GM19467 (cell line): Measurements from ENCODE around the gene OSBPL8.
A peak's percentile ranks its signal among the peaks of the same experiment; 100 is the strongest.

ENCODE experiments used
- ATAC-seq: cut with Tn5 transposase; IDR thresholded peaks from one replicate; pipeline ENCODE4 v1.9.1; 2021; ENCODE audit warnings: mild to moderate bottlenecking, moderate library complexity; ENCODE audit not compliant: unreplicated experiment

OSBPL8 gene, protein sequence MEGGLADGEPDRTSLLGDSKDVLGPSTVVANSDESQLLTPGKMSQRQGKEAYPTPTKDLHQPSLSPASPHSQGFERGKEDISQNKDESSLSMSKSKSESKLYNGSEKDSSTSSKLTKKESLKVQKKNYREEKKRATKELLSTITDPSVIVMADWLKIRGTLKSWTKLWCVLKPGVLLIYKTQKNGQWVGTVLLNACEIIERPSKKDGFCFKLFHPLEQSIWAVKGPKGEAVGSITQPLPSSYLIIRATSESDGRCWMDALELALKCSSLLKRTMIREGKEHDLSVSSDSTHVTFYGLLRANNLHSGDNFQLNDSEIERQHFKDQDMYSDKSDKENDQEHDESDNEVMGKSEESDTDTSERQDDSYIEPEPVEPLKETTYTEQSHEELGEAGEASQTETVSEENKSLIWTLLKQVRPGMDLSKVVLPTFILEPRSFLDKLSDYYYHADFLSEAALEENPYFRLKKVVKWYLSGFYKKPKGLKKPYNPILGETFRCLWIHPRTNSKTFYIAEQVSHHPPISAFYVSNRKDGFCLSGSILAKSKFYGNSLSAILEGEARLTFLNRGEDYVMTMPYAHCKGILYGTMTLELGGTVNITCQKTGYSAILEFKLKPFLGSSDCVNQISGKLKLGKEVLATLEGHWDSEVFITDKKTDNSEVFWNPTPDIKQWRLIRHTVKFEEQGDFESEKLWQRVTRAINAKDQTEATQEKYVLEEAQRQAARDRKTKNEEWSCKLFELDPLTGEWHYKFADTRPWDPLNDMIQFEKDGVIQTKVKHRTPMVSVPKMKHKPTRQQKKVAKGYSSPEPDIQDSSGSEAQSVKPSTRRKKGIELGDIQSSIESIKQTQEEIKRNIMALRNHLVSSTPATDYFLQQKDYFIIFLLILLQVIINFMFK

DNA sequence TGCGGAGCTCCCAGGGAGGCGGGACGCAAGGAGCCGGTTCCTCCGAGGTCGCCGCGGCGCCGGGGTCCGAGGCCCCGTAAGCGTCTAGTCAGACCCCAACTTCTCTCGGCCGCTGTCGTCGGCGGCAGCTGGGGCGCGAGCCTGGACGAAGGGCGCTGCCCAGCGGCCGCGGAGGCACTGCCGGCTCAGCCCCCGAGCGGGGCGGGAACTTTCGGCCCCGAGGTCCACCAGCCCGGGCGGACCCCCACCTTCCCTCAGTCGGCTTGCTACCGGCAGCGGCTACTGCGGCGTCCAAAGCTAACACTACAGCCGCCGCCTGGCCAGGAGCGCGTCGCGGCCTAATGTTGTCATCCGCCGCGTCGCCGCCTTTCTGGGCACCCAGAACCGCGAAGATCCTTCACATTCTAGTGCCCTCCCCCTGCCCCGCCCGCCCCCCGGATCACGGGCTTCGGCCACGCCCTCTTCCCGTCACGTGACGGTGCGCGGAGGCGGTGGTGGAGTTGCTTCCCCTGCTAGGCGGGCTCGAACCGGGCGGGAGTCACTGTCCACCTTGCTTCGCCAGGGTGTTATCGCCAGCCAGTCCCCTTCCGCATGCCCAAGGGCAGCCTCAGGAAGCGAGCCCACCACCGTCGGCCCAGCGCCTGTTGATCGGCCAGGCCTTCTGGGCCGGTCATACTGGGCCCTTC lies at the start of gene OSBPL8:
Gene OSBPL8 (minus strand): TSS at position 372 of the 686 bp plus-strand sequence. CDS start 72,220 bp downstream, outside the sequence.
- peak; percentile 81 for ATAC-seq

DNA sequence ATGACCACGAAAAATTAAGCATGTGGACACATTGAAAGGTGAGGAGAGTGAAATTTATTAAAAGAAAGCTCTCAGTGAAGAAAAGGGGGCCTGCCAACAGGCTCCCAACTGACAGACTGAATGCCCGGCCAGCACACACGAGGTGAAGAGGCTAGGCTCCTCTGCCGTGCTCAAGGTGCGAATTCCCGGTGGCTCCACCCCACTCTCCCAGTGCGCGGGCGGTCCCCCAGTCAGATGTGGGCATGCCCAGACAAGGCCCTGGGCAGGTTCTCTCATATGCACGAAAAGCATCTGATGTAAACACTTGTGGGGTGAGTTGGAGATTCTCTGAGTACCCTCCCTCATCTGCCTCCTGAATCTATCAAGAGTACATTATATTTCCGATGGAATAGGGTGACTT lies 48.5 kb upstream of the OSBPL8 start:
- no peak for ATAC-seq

DNA sequence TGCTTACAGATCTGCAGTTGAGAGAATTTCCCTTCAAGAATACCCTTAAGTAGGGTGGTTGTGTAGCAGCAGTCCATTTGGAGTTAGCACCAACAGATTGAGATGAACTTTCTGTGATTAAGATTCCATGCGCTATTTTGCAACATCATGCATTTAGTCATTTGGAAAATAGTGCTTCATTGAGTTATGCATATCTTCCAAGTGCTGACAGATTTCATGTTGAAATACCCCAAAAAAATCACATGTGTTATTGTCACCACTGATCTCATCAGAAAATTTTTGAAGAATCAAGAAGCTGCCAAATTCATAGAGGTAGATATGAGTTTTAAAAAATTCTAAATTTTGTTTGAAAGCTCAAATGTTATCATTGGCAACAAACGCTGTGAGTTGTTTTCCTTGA lies 35.5 kb upstream of the OSBPL8 start:
- no peak for ATAC-seq

DNA sequence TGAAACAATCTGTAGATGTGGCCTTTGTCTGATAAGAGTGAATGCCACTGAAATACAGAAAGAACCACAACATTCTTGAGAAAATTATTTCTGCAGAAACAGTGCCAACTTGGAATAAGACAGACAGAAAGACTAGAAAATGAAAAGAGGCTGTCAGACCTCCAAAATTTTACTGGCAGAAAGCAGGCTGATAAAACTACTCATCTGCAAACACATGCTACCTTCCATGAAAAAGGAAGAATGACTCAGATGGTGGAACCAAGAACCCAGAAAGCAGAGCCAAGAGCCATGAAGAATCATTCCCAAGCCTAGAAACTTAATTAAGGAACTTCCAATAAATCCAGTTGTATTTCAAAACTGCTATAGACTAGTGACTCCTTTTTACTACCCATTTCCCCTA lies 31.9 kb upstream of the OSBPL8 start:
- ATAC-seq, result no peak

DNA sequence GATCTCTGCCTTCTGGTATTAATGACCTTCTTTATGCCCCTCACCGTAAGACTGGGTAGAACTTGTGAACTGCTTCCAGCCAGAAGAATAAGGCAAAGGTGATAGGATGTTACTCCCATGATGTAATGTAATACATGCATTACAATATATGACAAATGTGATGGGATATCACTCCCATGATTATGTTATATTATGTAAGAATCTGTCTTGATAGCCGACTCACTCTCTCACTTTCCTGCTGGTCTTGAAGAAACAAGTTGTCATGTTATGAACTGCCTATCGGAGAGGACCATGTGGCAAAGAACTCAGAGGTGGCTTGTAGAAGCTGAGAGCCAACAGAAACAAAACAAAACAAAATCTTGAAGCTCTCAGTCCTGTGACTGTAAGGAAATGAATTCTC lies 30.6 kb upstream of the OSBPL8 start:
- ATAC-seq, result no peak

DNA sequence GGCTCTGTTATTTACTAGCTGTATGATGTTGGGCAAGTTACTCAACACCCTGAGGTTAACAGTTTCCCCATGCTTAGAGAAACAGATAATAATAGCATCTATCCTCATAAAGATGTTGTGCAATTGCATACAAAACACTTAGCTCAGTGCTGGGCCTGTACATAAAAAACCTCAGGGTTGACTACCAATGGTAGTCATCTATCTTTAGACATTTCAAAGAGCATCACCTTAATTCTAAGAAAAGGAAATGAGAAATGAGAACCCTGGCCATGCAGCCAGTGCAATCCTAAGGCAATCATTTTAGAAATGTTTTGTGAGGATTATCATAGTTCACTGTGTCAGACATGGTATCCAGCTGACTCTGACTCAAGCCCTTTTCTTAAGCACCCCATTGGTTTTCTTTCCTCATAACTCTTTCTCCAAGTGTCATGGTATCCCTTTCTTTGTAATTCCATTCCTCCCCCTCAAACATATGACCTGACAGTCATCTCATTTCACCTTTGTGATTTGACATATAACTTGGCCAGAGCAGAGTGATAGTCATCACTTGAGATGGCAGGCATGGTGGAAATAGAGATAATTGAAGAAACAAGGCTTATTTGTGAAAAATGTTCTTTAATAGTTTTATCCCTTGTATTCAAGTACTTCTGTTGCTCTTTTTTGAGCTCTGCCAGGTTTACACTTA lies 29.5 kb upstream of the OSBPL8 start:
- no peak for ATAC-seq

DNA sequence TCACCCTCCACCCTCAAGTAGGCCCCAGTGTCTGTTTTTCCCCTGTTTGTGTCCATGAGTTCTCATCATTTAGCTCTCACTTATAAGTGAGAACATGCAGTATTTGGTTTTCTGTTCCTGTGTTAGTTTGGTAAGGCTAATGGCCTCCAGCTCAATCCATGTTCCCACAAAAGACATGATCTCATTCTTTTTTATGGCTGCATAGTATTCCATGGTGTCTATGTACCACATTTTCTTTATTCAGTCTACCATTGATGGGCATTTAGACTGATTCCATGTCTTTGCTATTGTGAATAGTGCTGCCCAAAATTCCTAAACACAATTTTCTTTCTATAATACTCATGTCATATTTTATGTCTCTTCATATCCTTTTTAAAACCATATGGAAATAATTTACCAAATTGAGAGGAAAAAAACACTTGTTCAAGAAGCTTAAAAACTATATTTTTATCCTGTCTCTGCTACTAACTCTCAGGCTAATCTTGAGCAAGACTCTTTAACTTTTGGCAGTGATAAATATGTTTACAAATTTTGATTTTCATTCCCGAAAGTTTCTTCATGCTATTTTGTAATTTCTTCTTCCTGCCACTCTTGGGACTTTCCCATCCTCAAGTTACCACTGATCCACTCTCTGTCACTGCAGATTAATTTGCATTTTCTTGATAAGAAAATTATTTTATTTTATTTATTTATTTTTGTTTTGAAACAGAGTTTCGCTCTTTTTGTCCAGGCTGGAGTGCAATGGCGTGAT lies 28.0 kb upstream of the OSBPL8 start:
- ATAC-seq, result no peak

DNA sequence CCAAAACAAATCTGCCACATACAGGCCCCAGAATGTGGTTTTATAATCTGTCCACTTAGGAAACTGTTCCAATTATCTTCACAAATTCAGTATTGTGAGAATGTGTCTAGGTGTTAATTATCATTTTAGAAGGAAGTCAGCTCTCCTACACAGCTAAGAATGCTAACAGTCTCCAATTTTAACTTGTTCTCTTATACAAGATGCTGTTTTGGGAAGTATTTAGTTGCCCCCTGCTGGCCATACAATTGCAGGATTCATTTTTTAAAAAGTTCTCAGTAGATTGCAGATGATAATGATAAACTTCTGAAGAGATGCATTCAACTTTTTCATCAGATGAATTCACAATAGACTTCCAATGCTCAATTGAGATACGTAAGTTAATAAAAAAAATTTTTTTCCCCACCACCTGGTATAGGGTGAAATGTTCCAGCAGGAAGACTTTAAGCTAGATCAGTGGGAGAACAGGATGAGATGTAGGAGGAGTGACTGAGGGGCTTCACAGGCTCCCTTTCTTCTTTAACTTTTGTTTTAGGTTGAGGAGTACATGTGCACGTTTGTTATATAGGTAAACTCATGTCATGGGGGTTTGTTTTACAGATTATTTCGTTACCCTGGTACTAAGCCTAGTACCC lies 27.3 kb upstream of the OSBPL8 start:
- ATAC-seq, result no peak

DNA sequence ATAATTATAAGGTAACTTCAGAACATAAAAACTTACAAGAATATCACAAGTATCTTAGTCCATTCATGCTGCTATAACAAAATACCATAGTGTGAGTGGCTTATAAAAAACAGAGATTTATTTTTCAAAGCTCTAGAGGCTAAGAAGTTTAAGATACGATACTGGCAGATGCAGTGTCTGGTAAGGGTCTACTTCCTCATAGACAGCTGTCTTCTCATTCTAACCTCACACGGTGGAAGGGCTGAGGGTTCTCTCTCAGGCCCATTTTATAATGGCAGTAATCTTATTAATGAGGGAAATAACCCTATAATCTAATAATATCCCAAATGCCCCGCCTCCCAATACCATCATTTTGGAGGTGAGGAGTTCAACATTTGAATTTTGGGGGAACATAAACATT lies 23.7 kb upstream of the OSBPL8 start:
- no peak for ATAC-seq

DNA sequence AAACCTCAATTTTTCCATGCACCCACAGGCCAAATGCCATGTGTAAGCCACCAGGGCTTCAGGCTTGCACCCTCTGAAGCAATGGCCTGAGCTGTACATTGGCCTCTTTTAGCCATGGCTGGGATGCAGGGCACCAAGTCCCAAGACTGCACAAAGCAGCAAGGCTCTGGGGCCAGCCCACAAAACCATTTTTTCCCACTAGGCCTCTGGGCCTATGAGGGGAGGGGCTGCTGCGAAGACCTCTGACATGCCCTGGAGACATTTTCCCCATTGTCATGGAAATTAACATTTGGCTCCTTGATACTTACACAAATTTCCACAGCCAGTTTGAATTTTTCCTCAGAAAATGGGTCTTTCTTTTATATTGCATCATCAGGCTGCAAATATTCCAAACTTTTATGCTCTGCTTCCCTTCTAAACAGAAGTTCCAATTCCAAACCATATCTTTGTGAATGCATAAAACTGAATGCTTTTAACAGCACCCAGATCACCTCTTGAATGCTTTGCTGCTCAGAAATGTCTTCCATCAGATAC lies 14.3 kb upstream of the OSBPL8 start:
- ATAC-seq, result no peak

DNA sequence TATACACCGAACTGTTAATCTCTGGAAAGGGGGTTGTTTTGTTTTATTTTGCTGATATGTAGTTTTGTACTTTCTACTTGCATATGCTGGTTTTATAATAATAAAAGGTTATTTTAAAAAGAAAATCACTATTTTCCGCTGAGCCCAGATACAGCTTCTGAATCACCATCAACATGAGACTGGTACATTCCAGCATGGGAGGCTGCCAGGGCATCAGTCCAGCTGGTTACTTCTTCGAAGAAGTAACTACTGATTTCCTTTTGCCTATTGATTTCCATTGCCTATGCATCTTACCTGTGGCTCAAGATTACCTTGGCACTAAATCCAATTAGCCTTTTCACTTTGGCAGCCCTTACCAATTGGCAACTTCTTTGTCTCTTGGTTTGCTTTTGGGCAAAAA lies 11.7 kb upstream of the OSBPL8 start:
- ATAC-seq, result no peak

DNA sequence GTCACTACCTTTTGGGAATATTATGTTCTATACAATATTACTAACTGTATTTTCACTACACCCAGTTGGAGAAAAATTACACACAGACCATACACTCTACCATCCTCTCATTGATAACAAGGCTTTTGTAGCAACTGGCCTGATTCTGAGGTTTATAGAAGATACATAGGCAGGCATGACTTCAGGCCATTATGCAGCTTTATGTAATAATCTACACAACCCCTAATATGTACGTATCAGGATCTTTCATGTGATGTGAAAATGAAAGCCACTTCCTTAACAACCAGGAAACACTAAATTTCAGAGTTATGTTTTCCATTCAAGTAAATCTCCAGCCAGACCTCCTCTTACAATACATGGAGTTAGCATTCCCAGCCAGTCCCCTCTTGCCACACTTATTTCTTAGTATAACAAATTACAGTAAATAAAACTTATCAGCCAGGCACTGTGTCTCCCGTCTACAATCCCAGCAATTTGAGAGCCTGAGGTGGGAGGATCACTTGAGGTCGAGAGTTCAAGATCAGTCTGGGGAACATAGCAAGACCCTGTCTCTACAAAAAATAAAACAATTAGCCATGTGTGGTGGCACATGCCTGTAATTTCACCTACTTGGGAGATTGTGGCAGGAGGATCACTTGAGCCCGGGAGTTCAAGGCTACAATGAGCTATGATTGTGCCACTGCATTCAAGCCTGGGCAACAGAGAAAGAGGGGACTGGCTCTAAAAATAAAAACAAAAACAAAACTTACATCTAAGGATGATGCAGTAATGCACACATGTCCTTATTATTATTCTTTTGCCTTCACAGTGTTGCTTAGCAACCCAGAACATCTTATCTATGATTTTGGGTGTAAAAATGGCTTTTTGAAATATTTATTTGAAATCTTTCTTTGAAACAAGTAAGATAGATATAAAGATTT lies 10.4 kb upstream of the OSBPL8 start:
- ATAC-seq, result no peak

DNA sequence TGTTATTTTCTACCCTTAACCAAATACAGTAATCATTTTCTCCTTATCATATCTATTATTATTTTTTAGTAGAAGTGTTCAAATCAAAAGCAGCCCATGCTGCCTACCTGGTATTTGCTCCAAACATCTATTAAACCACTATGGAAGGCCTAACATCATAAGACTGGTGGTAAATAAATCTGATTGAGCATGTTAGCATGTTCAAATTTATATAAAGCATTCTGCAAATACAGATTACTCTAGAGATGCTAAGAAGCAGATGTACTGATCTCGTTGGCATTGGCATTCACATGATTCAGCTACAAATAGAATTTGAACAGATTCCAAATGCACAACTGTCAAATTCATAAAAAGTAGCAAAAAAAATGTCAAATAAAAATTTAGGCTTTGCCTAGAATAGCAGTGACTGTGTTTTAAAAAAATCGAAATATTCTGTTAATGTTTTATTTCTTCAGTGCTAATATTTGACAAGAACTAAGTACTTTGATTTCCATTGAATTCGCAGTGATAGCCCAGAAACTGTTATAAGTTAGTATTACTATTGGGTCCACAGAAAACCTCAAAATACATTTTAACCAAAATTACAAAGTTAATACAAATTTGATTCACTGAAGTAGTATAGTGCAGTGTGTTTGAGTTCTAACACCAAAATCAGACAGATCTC lies 9.4 kb upstream of the OSBPL8 start:
- ATAC-seq, result no peak

DNA sequence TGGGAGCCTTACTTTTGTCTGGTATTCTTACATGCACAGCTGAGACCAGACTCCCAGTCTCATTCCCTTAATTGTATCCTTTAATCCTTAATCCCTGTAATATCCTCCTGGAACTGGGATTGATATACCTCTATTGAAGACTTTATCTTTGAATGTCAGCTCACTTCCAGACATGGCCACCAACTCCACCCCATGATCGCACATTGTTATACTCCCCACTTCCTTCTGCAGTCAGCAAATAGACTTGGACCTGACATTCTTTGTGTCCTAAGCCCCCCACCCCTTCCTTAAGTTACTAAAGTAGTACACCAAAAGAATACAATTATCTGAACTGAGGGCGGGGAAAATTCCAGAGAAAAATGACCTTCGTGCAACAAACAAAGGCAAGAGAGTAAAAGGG lies 8.6 kb upstream of the OSBPL8 start:
- ATAC-seq, result no peak

DNA sequence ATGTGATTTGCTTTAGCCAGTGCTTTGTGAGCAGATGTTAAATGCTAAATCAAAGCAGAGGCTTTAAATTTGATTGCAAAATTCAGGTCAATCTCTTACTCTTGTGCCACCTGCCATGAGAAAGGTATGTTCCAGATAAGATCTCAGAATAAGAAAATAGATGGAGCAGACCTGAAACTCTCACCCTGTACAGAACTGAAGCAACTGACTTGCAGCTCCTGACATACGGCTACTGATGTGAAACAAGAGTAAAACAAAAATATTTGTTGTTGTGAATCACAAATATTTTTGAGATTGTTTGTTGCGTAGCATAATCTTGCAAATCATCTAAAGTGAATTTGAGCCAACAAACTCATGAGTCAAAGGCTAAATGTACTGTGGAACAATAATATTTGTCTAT lies 3.5 kb upstream of the OSBPL8 start:
- no peak for ATAC-seq

DNA sequence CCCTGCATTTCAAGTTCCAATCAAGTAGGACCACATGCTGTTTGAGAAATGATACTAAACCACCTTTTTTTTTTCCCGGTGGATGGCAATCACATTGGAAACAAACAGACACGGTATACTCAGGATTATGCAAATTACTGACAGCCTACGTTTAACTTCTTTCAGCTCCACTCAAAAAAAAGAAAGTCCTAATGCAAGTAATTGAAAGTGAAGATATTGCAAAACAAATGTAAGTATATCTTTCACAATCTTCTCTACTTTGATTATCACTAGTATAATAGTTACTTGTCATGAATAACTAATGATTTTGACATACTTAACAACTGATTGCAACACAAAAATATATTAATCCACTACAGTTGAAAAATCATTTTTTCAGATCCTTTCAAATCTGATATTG lies 2.6 kb upstream of the OSBPL8 start:
- ATAC-seq, result no peak

DNA sequence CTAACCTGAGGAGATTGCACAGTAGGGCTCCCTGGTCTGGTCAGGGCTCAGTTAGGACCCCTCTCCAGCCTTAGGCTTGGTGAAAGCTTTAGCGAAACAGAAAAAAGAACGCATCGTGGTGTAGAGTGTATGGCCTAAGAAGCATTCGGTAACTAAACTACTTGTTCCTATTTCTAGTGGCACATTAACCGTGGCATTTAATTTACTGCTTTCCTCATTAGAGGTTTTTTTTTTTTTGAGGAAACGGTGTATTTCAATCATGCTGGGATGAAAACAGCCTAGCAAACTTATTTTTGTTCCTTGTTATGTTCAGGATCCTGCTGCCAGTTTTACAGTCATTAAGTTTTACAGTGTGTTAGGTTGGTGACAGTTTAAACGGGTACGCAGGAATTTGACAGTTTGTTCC lies 518 bp upstream of the OSBPL8 start:
- ATAC-seq, result no peak
